Gastroesophageal sphincter (tissue), 4 donors: Measurements from ENCODE around the gene FHAD1. TPM values are rescaled to one million over a fixed set of nuclear protein-coding genes. Genes with fewer than 3 reads are reported as not detected.

Experiments used
- ATAC-seq: fragments of 150-250 bp; one replicate; pipeline ENCODE4 v1.9.1; 2016; ENCODE audit warnings: mild to moderate bottlenecking, moderate library complexity
- H3K27ac ChIP-seq, 4 donors: fragments of 200-600 bp; sonication (generic) in 3 of 4; 1 replicate in 3 of 4; 2 replicates in 1 of 4; pipeline ENCODE4 v1.5.1; 2016 to 2019
- H3K27me3 ChIP-seq: fragments of 200-600 bp; sonication (generic); one replicate; pipeline ENCODE4 v1.5.1; 2019
- H3K36me3 ChIP-seq, 2 donors: fragments of 200-600 bp; sonication (generic); one replicate each; pipeline ENCODE4 v1.5.1; 2019; ENCODE audit warnings: control low read depth in 1 of 2
- H3K4me1 ChIP-seq, 3 donors: fragments of 200-600 bp; sonication (generic); 1 replicate in 2 of 3; 2 replicates in 1 of 3; pipeline ENCODE4 v1.5.1; 2016 to 2019; ENCODE audit warnings: control low read depth in 2 of 3
- H3K4me3 ChIP-seq, 2 donors: fragments of 200-600 bp; sonication (generic); one replicate each; pipeline ENCODE4 v1.5.1; 2019; ENCODE audit warnings: mild to moderate bottlenecking in 1 of 2, moderate library complexity in 1 of 2
- H3K9me3 ChIP-seq, 3 donors: fragments of 200-600 bp; sonication (generic); one replicate each; pipeline ENCODE4 v1.5.1; 2017 to 2019; ENCODE audit warnings: control low read depth in 2 of 3
- CTCF ChIP-seq, 4 experiments: fragments of 200-600 bp in 2 of 4; fragments of 450-650 bp in 2 of 4; sonication (generic) in 1 of 4; IDR thresholded peaks; one replicate each; pipeline ENCODE4 v1.5.1; 2017 to 2019; ENCODE audit warnings: antibody characterized with exemption in 4 of 4, mild to moderate bottlenecking in 2 of 4, moderate library complexity in 2 of 4
- EP300 ChIP-seq: sonication (generic); formaldehyde crosslinking; IDR thresholded peaks from one replicate; pipeline ENCODE4 v1.6.1; 2017; ENCODE audit warnings: antibody characterized with exemption, mild to moderate bottlenecking
- POLR2A ChIP-seq, 2 donors: fragments of 450-650 bp; IDR thresholded peaks; one replicate each; pipeline ENCODE4 v1.6.1; 2017; ENCODE audit warnings: antibody characterized with exemption in 2 of 2, mild to moderate bottlenecking in 2 of 2, moderate library complexity in 1 of 2
- POLR2AphosphoS5 ChIP-seq: sonication (generic); formaldehyde crosslinking; IDR thresholded peaks from one replicate; pipeline ENCODE4 v1.6.1; 2017; ENCODE audit warnings: antibody characterized with exemption
- WGBS, 2 donors: methylation state at CpG; one replicate each; pipeline ENCODE4 v1.1.5; 2018; ENCODE audit warnings: low coverage in 1 of 2; 5-methylcytosine and 5-hydroxymethylcytosine counted together
- total RNA-seq, 4 donors: library from RNA; depleted of rRNA; stranded (reverse); fragments of >200 nt; gene quantifications; one replicate each; pipeline ENCODE4 v1.1.0, GENCODE V29; 2016

Gene FHAD1
- total RNA-seq, 4 donors from 2014 or later: 1.1 TPM; not detected in 3

GRCh38 chr1:15420853-15421465 lies 173.9 kb downstream of the FHAD1 start:
- WGBS, 2 donors: 75% methylated on average over 3 of the region's 8 CpGs; no CpG with 5 or more reads in 1 of the 2 donors
- ATAC-seq: no peak

GRCh38 chr1:15422871-15423270 lies 175.8 kb downstream of the FHAD1 start:
- TF ChIP-seq POLR2A (IDR thresholded peaks at IDR 0.05): no peak
- TF ChIP-seq CTCF (IDR thresholded peaks at IDR 0.05): no peak
- peaks cover 0 to 51% (median 16%) of the 10 kb centered on the region in 3 donors for H3K4me1 ChIP-seq
- no peak overlapping the region for H3K4me3 ChIP-seq
- no peaks in the 10 kb centered on the region for H3K9me3 ChIP-seq
- no peak for ATAC-seq
- no peaks in the 10 kb centered on the region for H3K27me3 ChIP-seq
- no peak overlapping the region for H3K27ac ChIP-seq
- H3K36me3 ChIP-seq: peaks cover 0 to 18% of the 10 kb centered on the region in 2 donors
- WGBS, 2 donors: 84 to 100% methylated on average over 1 to 3 of the region's 8 CpGs

More at GRCh38 chr1:15420853-15421465, 173.9 kb downstream of the FHAD1 start:
- TF ChIP-seq CTCF (IDR thresholded peaks at IDR 0.05) (no peak), POLR2A (IDR thresholded peaks at IDR 0.05) (no peak), POLR2AphosphoS5 (no peak), EP300 (no peak)
- H3K9me3 ChIP-seq: no peaks in the 10 kb centered on the region
- no peak overlapping the region for H3K27ac ChIP-seq
- H3K36me3 ChIP-seq: peaks cover 0 to 4% of the 10 kb centered on the region in 2 donors
- peaks cover 0 to 50% (median 22%) of the 10 kb centered on the region in 3 donors for H3K4me1 ChIP-seq
- H3K4me3 ChIP-seq: no peak overlapping the region
- H3K27me3 ChIP-seq: no peaks in the 10 kb centered on the region

GRCh38 chr1:15423355-15424077 lies 176.5 kb downstream of the FHAD1 start:
- Histone ChIP-seq H3K27ac (no peak overlapping the region), H3K4me3 (no peak overlapping the region), H3K9me3 (no peaks in the 10 kb centered on the region), H3K27me3 (no peaks in the 10 kb centered on the region), H3K36me3 (peaks cover 0 to 24% of the 10 kb centered on the region in 2 donors), H3K4me1 (peaks cover 0 to 53% (median 16%) of the 10 kb centered on the region in 3 donors)
- no peak for ATAC-seq
- 73 to 95% methylated on average over 6 to 9 of the region's 11 CpGs for WGBS, 2 donors
- TF ChIP-seq CTCF (IDR thresholded peaks at IDR 0.05): no peak
- TF ChIP-seq POLR2A (IDR thresholded peaks at IDR 0.05): no peak
- TF ChIP-seq EP300: no peak
- no peak for TF ChIP-seq POLR2AphosphoS5

GRCh38 chr1:15424146-15424667 lies 177.2 kb downstream of the FHAD1 start:
- TF ChIP-seq POLR2AphosphoS5 (no peak), EP300 (no peak), CTCF (IDR thresholded peaks at IDR 0.05) (no peak), POLR2A (IDR thresholded peaks at IDR 0.05) (no peak)
- 92% methylated on average over 9 of the region's 13 CpGs; no CpG with 5 or more reads in 1 of the 2 donors for WGBS, 2 donors
- Histone ChIP-seq H3K9me3 (no peaks in the 10 kb centered on the region), H3K4me1 (peaks cover 0 to 46% (median 9%) of the 10 kb centered on the region in 3 donors), H3K36me3 (peaks cover 0 to 31% of the 10 kb centered on the region in 2 donors), H3K27ac (no peak overlapping the region), H3K27me3 (no peaks in the 10 kb centered on the region), H3K4me3 (no peak overlapping the region)
- ATAC-seq: no peak
